NCI-H1417 treated with DMSO at 0.1 percent for 48 hours (cell line): ENCODE results near the gene VWA3B.
"Not testable (repeated sequence)": the region's sequence is repeated elsewhere in the genome, so short reads cannot be mapped to it uniquely, and the experiment has no call there.

Experiments
- DNase-seq: peaks from one replicate; lab custom pipeline; 2025; lab: John Stamatoyannopoulos, UW

Gene VWA3B, protein sequence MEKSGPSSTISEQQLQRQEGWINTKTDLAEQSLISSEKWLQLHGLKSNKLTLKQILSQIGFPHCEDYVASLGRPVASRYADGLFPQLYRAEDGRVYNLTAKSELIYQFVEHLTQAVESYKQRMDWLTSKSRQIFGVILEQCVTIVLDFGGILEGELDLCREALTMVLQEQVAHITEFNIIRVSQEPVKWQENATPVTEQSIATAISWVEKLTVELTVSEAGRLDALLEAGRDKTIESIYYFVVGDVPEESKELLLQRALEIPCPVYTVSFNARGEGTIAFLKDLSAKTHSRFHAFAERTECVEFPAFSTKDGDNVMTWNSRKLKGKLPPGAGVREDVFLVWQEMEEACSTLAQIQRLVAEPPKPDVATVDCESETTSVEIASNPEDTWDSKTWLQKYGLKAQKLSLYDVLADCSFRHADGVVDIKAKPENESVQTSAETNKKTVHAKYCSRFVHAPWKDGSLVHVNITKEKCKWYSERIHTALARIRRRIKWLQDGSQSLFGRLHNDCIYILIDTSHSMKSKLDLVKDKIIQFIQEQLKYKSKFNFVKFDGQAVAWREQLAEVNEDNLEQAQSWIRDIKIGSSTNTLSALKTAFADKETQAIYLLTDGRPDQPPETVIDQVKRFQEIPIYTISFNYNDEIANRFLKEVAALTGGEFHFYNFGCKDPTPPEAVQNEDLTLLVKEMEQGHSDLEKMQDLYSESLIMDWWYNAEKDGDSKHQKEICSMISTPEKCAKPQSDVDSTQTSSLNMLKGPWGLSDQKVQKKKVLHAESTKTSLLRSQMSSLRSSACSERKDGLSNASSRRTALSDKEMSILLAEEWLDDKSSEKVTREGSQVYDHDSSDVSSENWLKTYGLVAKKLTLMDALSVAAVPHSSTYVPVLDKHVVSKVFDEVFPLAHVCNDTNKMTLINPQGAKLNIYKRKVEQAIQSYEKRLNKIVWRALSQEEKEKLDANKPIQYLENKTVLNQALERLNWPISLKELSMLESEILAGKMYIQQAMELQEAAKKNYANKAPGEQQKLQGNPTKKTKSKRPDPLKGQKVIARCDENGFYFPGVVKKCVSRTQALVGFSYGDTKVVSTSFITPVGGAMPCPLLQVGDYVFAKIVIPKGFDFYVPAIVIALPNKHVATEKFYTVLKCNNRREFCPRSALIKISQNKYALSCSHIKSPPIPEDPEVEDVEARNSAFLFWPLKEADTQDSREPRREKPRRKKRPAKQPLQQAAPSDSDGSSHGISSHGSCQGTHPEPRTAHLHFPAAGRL (N-terminal part only)

DNA sequence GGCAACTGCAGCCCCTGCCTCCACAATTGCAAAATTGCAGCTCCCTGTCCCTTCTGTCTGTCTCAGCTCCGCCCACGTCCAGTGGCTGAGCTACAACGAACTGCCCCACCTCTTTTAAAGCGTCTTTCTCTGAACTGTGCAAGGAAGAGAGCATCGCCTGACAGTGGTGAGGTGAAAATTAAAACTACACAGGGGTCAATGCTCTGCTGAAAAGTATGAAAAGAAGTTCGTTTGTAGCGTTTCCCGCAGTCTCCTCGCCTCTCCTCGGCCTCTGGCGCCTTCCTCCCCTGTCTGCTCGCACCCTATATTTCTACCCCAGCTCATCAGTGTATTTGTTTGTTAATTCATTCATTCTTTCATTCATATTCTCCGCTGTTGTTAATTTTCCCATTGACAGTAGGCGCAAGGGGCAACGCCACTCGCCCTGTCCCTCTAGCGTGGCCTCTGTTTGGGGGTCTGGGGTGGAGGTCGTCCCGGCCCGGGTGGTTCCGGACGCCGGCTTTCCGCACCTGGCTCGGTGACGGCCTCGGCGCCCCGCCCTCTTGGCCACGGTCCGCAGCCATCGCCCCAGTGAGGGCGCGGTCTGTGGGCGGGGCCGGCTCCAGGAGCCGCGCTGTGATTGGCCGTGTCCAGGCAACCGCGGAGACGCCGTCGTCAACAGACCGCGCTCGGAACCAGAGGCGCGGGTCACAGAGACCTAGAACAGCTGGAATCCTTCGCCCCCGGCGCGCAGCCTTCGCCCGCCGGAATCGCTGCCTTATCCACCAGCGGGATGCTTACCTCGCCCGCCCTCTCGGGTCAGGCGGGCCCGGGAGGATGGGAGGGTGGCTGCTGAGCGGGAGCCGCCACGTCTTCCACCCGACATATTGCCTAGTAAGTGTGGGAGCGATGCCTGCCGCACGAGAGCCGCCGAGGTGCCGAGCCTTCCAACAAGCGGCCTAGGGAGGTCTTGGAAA is at the start of gene VWA3B:
TSS of gene VWA3B (plus strand) at position 677 of the 956 bp plus-strand sequence. CDS start 5,926 bp downstream, outside the sequence.
- DNase-seq, result peak; percentile 45

DNA sequence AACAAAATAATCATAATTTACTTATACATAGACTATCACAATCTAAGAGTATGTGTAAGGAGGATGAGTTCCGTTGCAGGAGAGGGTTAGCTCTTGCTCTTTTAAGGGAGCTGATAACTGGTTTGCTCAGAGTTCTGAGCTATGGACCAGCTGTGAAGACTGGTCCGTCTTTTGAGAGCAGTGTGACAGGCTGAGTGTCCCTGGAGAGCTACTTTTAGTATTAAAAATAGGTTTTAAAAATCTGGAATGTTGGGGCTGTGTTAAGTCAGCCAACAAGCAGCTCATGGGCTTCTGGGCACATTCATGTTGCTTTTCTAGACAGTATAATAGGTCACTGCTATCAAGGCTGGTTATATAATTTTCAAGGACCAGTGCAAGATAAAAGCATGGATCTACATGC is 49.8 kb upstream of the VWA3B start:
- DNase-seq, result no peak

DNA sequence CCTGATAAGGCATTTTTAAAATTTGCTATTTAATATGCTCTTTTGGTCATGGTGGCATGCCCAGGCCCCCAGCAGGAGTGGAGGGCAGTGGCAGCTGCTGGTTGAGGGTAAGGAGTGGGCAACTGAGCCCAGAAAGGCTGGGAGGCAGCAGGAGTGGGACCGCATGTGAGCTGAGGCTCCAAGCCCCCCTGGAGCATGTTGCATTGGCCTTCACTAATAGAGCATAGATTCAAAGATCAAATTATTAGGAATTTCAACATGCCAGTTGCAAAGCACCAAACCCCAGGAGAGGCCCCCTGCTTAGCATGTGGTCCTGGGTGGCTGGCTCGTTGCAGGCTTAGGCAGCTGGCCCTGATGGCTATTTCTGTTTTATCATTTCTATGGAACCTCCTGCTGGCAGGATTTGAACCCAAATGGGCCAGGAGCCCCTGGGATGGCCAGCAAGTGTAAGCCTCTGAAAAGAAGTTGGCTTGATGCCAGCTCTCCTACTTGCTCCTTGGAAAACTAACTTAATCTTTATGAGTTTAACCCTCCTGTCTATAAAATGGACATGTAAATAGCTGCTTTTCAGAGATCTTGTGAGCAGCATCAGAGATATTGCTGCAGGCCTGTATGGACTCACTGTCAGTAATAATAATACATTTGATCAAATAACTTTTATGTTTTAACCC is 49.2 kb upstream of the VWA3B start:
- no peak for DNase-seq

DNA sequence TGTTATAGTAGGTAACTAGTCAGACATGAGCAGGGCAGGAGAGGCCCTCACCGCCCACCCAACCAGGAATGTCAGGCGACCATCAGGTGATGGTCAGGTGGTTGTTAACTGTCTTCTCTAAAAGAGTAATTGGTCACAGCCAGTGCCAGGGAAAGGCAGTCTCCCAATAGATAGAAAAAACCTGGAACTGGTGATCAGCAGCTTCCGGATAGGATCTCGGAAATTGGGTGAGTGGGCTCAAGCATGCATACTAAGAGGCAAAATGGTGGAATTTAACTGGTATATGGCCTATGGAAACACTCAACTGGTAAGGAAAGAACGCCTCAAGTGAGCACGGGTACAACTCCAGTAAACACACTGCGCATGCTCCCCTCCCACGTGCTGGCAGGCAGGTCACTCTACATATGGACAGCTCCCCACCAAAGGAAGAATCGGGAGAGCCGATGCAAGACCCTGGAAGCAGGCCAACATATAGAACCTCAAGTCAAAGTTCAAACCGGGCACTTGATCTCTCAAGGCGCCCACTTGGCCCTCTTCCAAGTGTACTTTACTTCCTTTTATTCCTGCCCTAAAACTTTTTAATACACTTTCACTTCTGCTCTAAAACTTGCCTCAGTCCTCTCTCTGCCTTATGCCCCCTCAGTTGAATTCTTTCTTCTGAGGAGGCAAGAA is 47.7 kb upstream of the VWA3B start:
- no peak for DNase-seq

DNA sequence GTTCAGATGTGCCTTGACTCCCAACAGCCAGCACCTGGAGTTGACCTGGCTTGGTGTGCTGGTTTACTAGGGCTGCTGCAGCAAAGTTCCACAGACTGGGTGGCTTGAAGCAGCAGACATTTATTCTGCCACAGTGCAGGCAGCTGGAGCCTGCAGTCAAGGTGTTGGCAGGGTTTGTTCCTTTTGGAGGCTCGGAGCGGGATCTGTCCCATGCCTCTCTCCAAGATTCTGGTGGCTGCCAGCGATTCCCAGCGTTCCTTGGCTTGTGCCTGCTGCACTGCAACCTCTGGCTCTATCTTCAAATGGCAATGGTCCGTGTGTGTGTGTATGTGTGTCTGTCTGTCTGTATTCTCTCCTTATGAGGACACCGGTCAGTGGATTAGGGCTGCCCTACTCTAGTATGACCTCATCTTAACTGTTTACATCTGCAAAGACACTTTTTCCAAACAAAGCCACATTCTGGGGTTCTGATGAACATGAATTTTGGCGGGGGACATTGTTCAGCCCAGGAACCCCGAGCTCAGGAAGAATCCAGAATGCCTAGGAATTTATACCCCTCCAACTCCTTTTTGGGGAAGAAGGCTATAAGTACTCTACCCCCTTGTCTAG is 46.5 kb upstream of the VWA3B start:
- no peak for DNase-seq

DNA sequence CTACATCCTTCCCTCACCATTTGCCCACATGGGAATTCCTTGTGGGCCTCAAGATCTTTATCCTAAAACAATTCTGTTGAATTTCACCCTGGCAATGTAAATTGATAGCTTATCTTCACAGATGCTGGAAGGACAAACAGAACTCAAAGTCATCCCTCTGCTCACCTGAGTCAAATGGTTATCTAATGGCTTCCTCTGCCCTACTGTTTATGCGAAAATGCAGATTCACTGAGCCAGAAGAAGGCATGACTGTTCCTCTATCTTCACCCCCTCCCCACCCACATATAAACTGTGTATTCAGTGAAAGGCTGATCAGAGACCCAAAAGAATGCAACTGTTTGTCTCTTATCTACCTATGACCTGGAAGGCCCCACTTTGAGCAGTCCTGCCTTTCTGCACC is 43.9 kb upstream of the VWA3B start:
- DNase-seq, result no peak

DNA sequence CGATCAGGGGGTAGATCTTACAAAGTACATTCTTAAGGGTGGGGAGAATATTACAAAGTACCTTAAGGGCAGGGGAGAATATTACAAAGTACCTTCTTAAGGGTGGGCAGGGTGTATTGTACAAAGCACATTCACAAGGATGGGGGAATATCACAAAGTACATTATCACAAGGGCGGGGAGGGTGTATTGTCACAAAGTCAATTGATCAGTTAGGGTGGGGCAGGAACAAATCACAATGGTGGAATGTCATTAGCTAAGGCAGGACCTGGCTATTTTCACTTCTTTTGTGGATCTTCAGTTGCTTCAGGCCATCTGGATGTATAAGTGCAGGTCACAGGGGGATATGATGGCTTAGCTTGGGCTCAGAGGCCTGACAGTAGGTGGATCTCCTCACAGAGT is 42.2 kb upstream of the VWA3B start:
- DNase-seq, result not testable (repeated sequence)

DNA sequence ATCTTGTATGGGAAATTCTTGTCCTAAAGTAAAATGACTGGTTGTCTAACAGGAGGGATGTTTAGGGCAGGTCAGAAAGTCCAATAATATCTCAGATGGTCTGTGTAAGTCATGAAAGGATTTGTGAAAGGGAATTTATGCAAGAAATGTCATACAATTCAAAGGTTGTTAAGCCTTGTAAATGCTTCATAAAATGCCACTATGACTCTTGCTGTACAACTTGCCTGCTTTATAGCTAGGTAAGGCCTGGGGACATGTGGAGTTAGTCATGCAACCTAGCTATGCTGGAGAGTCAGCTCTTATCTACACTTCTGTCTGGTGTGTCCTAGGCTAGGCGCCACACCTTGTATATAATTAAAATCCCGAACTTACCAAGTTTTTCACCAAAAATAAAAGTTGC is 36.9 kb upstream of the VWA3B start:
- no peak for DNase-seq

DNA sequence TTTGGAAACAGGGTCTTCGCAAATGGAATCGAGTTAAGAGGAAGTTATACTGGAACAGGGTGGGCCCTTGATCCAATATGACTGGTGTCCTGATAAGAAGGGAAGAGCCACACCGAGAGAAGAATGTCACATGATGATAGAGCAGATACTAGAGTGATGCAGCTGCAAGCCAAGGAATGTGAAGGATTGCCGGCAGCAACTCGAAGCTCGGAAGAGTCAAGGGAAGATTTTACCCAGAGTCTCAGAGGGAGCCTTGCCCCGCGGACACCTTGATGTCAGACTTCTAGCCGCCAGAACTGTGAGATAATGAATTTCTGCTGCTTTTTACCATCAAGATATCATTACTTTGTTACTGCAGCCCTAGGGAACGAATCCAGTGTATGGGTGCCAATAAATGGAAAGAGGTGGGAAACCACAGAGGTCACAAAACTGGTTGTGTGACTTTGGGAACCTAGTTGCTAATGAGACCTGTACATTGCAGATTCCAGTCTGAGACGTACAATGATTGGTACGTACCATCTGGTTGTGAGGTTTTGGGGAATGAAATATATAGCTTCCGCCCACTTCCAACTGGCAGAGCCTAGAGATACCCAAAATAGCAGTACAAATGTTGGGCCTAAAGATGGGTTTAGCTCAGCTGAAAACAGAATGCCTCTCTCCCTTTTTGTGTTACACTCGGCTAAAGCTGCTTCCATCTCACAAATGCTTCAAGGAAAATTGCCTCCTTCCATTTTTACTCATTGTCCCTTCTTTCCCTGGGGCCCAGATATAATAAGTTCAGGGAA is 28.6 kb upstream of the VWA3B start:
- DNase-seq, result no peak

DNA sequence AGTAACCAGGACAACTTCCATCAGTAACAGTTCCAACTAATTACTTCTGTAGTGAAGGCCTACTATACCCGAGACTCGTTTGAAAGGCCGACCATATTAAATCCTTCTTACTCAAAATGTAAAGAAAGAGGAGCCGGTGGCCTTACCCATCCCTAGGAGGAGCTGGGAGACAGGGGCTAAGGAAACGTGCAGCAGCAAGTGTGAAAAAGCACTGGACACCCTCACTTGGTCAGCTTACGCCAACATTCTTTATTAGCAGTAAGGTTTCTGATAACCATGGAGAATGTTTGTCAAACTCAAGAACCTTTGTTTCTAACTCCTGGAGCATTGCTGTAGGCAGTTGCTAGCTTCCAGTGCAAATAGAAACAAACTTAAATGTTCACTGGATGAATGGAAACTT is 26.7 kb upstream of the VWA3B start:
- no peak for DNase-seq

DNA sequence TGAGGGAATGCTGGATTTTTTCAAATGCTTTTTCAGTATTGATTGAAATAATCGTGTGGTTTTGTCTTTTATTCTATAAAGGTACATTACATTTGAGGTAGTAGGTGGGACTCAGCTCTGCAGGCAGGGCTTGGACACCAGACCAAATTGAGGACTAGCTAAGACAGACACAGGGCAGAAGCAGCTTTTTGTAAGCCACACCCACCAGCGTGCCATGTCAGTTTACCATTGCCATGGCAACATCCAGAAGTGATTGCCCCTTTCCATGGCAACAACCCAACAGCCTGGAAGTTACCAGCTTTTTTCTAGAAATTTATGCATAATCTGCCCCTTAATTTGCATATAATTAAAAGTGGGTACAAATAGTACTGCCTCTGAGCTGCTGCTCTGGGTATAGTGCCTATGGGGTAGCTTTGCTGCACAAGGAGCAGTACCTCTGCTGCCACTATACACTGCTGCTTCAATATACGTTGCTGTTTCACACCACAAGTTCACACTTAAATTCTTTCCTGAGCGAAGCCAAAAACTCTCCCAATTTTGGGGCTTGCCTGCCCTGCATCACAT is 23.6 kb upstream of the VWA3B start:
- no peak for DNase-seq

DNA sequence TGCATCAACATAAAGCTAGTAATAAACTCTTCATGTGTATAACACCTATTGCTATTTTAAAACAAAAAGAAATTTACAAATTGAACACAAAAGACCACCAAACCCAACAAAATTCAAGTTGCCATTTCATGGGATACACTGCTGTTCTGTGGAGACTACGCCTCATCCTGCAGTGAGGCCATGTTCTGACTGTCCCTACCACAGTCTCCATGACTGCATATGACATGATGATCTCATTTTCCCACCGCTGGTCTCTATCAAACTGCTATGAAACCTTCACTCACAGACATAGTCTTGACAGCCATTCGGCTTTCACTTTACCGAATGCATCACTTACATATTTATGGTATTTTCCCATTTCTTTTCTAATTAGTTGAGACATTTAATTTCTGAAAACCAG is 21.2 kb upstream of the VWA3B start:
- DNase-seq, result no peak

DNA sequence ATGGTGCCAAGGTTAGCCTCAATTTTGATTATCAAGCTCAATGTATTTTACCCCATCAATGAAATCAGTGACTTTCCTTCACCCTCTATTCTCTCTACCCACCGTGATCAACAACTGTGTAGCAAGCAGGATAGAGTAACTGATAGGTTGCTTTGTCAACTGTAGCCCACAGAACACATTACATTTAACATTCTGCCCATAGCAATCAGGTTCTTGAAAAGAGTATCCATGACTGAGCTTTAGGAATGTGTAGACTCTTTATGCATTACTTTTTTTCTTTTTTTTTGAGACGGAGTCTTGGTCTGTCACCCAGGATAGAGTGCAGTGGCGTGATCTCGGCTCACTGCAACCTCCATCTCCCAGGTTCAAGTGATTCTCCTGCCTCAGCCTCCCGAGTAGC is 19.8 kb upstream of the VWA3B start:
- no peak for DNase-seq

DNA sequence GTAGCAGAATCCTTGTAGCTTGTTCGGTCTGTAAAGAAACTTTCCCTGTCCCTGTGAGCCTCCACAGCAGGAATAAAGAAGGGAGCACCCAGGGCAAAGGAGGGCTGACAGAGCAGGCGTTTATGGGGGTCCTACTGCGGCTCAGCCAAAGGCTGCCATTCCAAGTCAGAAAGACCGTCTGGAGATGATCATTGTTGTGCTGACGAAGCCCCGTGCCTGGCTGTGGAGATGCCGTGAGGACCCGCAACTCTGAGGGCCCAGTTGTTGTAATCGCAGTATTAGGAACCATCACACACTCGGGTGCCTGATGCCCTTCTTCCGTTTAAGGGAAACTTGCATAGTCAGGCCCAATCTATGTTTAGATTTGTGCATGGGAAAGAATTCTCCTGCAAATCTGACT is 16.9 kb upstream of the VWA3B start:
- no peak for DNase-seq

DNA sequence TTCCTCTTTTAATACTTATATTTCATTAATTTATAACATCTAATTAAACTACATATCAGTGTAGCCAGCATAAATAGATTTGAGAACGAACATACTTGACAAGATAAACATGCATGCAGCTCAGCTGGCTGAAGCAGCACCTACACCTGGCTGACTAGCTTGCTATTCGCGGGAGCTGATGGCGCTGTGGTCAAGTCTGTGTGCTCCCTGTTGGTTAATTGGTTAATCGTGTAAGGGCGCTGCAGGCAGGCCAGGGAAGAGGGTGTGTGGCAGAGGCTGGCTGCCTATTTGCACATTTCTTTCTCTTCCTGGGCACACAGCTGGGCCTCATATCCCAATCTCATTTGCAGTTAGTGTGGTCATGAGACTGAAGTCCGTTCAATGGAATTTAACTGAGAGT is 14.5 kb upstream of the VWA3B start:
- DNase-seq, result no peak

DNA sequence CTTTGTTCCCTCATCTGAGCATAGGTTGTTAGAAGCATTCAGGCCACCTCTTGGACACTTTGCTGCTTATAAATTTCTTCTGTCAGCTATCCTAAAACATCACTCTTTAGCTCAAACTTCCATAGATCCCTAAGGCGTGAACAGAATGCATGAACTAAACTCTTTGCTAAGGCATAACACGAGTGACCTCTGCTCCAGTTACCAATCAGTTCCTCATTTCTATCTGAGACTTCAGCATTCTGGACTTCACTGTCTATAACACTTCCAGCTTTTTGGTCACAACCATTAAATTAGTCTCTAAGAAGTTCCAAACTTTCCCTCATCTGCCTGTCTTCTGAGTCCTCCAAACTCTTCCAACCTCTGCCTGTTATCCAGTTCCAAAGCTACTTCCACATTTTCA is 8.3 kb upstream of the VWA3B start:
- DNase-seq, result no peak

DNA sequence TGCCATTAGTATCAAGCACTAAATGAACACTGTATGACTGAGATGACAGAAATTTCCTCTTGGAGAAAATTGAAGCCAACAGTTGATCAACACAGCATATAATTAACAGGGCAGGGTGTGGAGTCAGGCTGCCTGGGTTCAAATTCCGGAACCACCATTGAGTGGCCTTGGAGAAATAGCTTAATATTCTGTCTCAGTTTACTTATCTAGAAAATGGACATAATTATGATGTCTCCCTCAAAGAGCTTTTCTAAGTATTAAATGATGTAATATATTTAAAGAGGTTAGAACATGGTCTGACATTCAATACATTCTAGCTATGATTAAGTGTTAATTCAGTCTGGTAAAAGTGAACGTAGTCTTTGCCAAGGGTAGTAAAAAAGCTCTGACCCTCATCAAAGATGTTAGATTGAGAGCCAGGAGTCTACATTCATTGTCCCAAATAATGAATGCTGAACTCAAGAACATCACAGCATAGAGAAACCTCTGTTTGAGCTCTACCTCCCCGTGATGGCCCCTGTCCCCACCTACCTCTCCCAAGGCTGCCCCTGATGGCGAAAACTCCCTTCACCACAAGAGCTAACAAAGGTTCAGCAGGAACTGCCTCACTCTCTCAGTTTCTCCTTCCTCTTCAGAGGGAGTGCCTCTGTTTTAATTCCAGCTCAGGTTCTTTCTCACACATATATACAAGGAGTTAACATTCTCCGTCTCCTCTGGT is 2.7 kb upstream of the VWA3B start:
- DNase-seq, result no peak

DNA sequence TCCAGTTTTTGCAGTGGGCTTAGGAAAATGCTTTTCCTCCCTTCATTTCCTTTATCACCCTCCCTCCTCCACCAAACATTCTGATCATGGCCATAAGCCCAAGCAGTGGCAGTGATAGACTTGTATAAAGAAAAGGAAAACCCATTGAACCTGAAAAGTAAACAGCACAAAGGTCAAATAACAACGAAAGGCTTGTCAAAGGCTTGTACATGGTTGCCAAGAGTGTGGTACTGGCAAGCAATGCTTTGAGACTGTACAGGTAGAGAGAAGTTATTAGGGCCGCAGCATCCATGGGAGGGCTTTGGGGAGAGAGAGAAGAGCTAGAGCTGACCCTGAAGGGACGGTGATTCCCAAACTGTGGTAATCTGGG is 2.1 kb upstream of the VWA3B start:
- no peak for DNase-seq
